Activated CD4-positive, alpha-beta T cell treated with anti-CD3 and anti-CD28 coated beads for 36 hours (primary cell): ENCODE data around the gene LYAR. TPM values are rescaled to one million over a fixed set of nuclear protein-coding genes. Genes with fewer than 3 reads are reported as not detected.

Experiments used
- ATAC-seq: fragments of 200-7000 bp; cut with Tn5 transposase; one replicate; pipeline ENCODE4 v1.10.0; 2021; ENCODE audit warnings: mild to moderate bottlenecking, moderate library complexity
- CTCF ChIA-PET: fragments of 350-600 bp; sonication (Branson Sonifier 250); formaldehyde crosslinking; loops from one replicate; lab custom pipeline; 2021; ENCODE audit warnings: antibody characterized with exemption; lab: Charles Lee
- POLR2A ChIA-PET: fragments of 350-600 bp; sonication (Branson Sonifier 250); formaldehyde crosslinking; loops from one replicate; lab custom pipeline; 2021; ENCODE audit warnings: antibody characterized with exemption, inconsistent platforms; lab: Charles Lee
- DNase-seq: peaks from one replicate; pipeline ENCODE4 v3.0.0-alpha.2; 2020
- H3K27ac Mint-ChIP-seq: one replicate; pipeline ENCODE4 v1.8.0; 2021; ENCODE audit warnings: mixed read lengths
- H3K27me3 Mint-ChIP-seq: one replicate; pipeline ENCODE4 v1.8.0; 2021; ENCODE audit warnings: mixed read lengths
- H3K36me3 Mint-ChIP-seq: one replicate; pipeline ENCODE4 v1.8.0; 2021; ENCODE audit warnings: low read depth, mixed read lengths
- H3K4me1 Mint-ChIP-seq: one replicate; pipeline ENCODE4 v1.8.0; 2021; ENCODE audit warnings: mixed read lengths
- H3K4me3 Mint-ChIP-seq: one replicate; pipeline ENCODE4 v1.8.0; 2021; ENCODE audit warnings: mild to moderate bottlenecking, moderate library complexity, mixed read lengths
- H3K9me3 Mint-ChIP-seq: one replicate; pipeline ENCODE4 v1.8.0; 2021; ENCODE audit warnings: low read depth, mixed read lengths
- intact Hi-C, 2 experiments: fragments of 100-400 bp; cut with DNase I in 1 of 2; cut with micrococcal nuclease in 1 of 2; formaldehyde crosslinking; loops; one replicate each; pipeline versions ENCODE4 v1.14.2 to v1.15.1; 2022 to 2024; cut with DNase I, micrococcal nuclease
- total RNA-seq, 2 experiments: library from RNA; stranded (reverse); gene quantifications; one replicate each; pipeline ENCODE4 v1.2.3, GENCODE V29; 2021

The LYAR gene
- total RNA-seq, 2 experiments from 2014 or later = 65.6 to 74.3 TPM

- Mint-ChIP-seq H3K4me1 (no peaks in the 10 kb centered on the region), H3K4me3 (no peak overlapping the region), H3K27me3 (no peaks in the 10 kb centered on the region), H3K36me3 (peaks cover 15% of the 10 kb centered on the region), H3K27ac (no peak overlapping the region), H3K9me3 (no peaks in the 10 kb centered on the region)
- DNase-seq (no peak), ATAC-seq (no peak)
- POLR2A ChIA-PET = no interaction called here
- intact Hi-C loops = no loop called here
- CTCF ChIA-PET = interaction anchor here (1.8 kb wide), 1 partner anchor 51 kb away, joined by 4 read pairs; no protein-coding TSS in a partner anchor
These were observed 21.2 kb upstream of the LYAR start for GRCh38 chr4:4311193-4311592.

GRCh38 chr4:4308800-4309441, 19.0 kb upstream of the LYAR start:
- ChIA-PET POLR2A (no interaction called here), CTCF (interaction anchor here (1.0 kb wide), 1 partner anchor 9 kb away, joined by 3 read pairs; no protein-coding TSS in a partner anchor)
- Mint-ChIP-seq H3K9me3 (no peaks in the 10 kb centered on the region), H3K27me3 (no peaks in the 10 kb centered on the region), H3K4me1 (no peaks in the 10 kb centered on the region), H3K36me3 (peaks cover 8% of the 10 kb centered on the region), H3K27ac (no peak overlapping the region), H3K4me3 (no peak overlapping the region)
- intact Hi-C loops = no loop called here
- ATAC-seq (no peak), DNase-seq (no peak)

- POLR2A ChIA-PET = interaction anchor here (0.6 kb wide), 1 partner anchor 22 kb away, joined by 3 read pairs; no protein-coding TSS in a partner anchor
- H3K27me3 Mint-ChIP-seq = no peaks in the 10 kb centered on the region
- no peak overlapping the region for H3K27ac Mint-ChIP-seq
- DNase-seq (no peak), ATAC-seq (no peak)
- no peak overlapping the region for H3K4me3 Mint-ChIP-seq
- no peaks in the 10 kb centered on the region for H3K9me3 Mint-ChIP-seq
- peaks cover 18% of the 10 kb centered on the region for H3K36me3 Mint-ChIP-seq
- no peaks in the 10 kb centered on the region for H3K4me1 Mint-ChIP-seq
- CTCF ChIA-PET = interaction anchor here (0.6 kb wide), 1 partner anchor 16 kb away, joined by 4 read pairs; no protein-coding TSS in a partner anchor
- intact Hi-C loops = no loop called here
These were observed 17.0 kb upstream of the LYAR start for GRCh38 chr4:4306920-4307319.

GRCh38 chr4:4302416-4302815, 12.5 kb upstream of the LYAR start:
- no peak overlapping the region for H3K4me3 Mint-ChIP-seq
- no peak for ATAC-seq
- peaks cover 19% of the 10 kb centered on the region for H3K36me3 Mint-ChIP-seq
- no peaks in the 10 kb centered on the region for H3K27me3 Mint-ChIP-seq
- peaks cover 2% of the 10 kb centered on the region for H3K4me1 Mint-ChIP-seq
- intact Hi-C loops = no loop called here
- no peak for DNase-seq
- no peak overlapping the region for H3K27ac Mint-ChIP-seq
- ChIA-PET CTCF (interaction anchor here (0.7 to 1.1 kb wide), 3 partner anchors 10 to 47 kb away, joined by 3 to 4 read pairs (median 3); no protein-coding TSS in a partner anchor), POLR2A (interaction anchor here (1.2 kb wide), 1 partner anchor 10 kb away, joined by 3 read pairs; no protein-coding TSS in a partner anchor)
- H3K9me3 Mint-ChIP-seq = no peaks in the 10 kb centered on the region

GRCh38 chr4:4302001-4302400, 12.0 kb upstream of the LYAR start:
- CTCF ChIA-PET = interaction anchor here (0.7 to 1.1 kb wide), 2 partner anchors 9 to 35 kb away, joined by 3 read pairs; no protein-coding TSS in a partner anchor
- no peaks in the 10 kb centered on the region for H3K9me3 Mint-ChIP-seq

GRCh38 chr4:4299006-4299405, 9.1 kb upstream of the LYAR start:
- CTCF ChIA-PET = interaction anchor here (0.7 kb wide), 1 partner anchor 47 kb away, joined by 3 read pairs; no protein-coding TSS in a partner anchor
- no peak overlapping the region for H3K27ac Mint-ChIP-seq
- no peak overlapping the region for H3K4me3 Mint-ChIP-seq
- intact Hi-C loops = no loop called here
- peaks cover 16% of the 10 kb centered on the region for H3K4me1 Mint-ChIP-seq
- H3K36me3 Mint-ChIP-seq = peaks cover 24% of the 10 kb centered on the region
- peaks cover 2% of the 10 kb centered on the region for H3K9me3 Mint-ChIP-seq
- ATAC-seq (no peak), DNase-seq (no peak)
- no peaks in the 10 kb centered on the region for H3K27me3 Mint-ChIP-seq
- POLR2A ChIA-PET = interaction anchor here (0.6 kb wide), 1 partner anchor 380 kb away, joined by 5 read pairs; no protein-coding TSS in a partner anchor

More at GRCh38 chr4:4302001-4302400, 12.0 kb upstream of the LYAR start:
- Mint-ChIP-seq H3K4me1 (peaks cover 2% of the 10 kb centered on the region), H3K27ac (no peak overlapping the region), H3K36me3 (peaks cover 15% of the 10 kb centered on the region), H3K4me3 (no peak overlapping the region), H3K27me3 (no peaks in the 10 kb centered on the region)
- no peak for DNase-seq
- ATAC-seq = no peak
- POLR2A ChIA-PET = no interaction called here
- intact Hi-C loops = no loop called here

GRCh38 chr4:4296283-4296846, 6.4 kb upstream of the LYAR start:
- Mint-ChIP-seq H3K36me3 (peaks cover 15% of the 10 kb centered on the region), H3K4me3 (no peak overlapping the region), H3K4me1 (peaks cover 24% of the 10 kb centered on the region), H3K27ac (no peak overlapping the region), H3K27me3 (no peaks in the 10 kb centered on the region), H3K9me3 (peaks cover 2% of the 10 kb centered on the region)
- ATAC-seq = no peak
- ChIA-PET POLR2A (no interaction called here), CTCF (interaction anchor here (1.3 kb wide), 1 partner anchor 44 kb away, joined by 3 read pairs; no protein-coding TSS in a partner anchor)
- DNase-seq = no peak
- intact Hi-C loops = no loop called here

- H3K4me3 Mint-ChIP-seq = no peak overlapping the region
- intact Hi-C loops = loop anchor here in 1 of 2 experiments (5.0 kb wide), 2 partner anchors 1001 to 1974 kb away; partner anchors contain the start of genes RGS12 and WFS1
- ChIA-PET POLR2A (interaction anchor here (0.8 kb wide), 1 partner anchor 10 kb away, joined by 3 read pairs; no protein-coding TSS in a partner anchor), CTCF (interaction anchor here (0.6 kb wide), 1 partner anchor 1852 kb away, joined by 4 read pairs; no protein-coding TSS in a partner anchor)
- no peaks in the 10 kb centered on the region for H3K27me3 Mint-ChIP-seq
- H3K9me3 Mint-ChIP-seq = peaks cover 2% of the 10 kb centered on the region
- no peak for DNase-seq
- H3K4me1 Mint-ChIP-seq = peaks cover 39% of the 10 kb centered on the region
- no peak for ATAC-seq
- no peak overlapping the region for H3K27ac Mint-ChIP-seq
- peaks cover 17% of the 10 kb centered on the region for H3K36me3 Mint-ChIP-seq
These were observed 3.3 kb upstream of the LYAR start for GRCh38 chr4:4293279-4293678.

GRCh38 chr4:4289597-4289940, 385 bp downstream of the LYAR start:
- POLR2A ChIA-PET = no interaction called here

GRCh38 chr4:4289055-4289454, 899 bp downstream of the LYAR start:
- CTCF ChIA-PET = no interaction called here
- H3K27me3 Mint-ChIP-seq = no peaks in the 10 kb centered on the region

More at GRCh38 chr4:4289597-4289940, 385 bp downstream of the LYAR start:
- peak; percentile 13 for DNase-seq
- ATAC-seq = peak; percentile 20
- Mint-ChIP-seq H3K27me3 (no peaks in the 10 kb centered on the region), H3K36me3 (peaks cover 25% of the 10 kb centered on the region), H3K4me3 (peak overlapping the region; percentile 93), H3K27ac (peak overlapping the region; percentile 62), H3K4me1 (peaks cover 31% of the 10 kb centered on the region), H3K9me3 (no peaks in the 10 kb centered on the region)
- CTCF ChIA-PET = no interaction called here
- intact Hi-C loops = loop anchor here in 1 of 2 experiments (5.0 kb wide), 1 partner anchor 757 kb away; the partner anchor contains the start of gene LRPAP1

GRCh38 chr4:4288098-4288497, 1.9 kb downstream of the LYAR start:
- no peak overlapping the region for H3K27ac Mint-ChIP-seq
- intact Hi-C loops = loop anchor here in 1 of 2 experiments (5.0 kb wide), 1 partner anchor 756 kb away; the partner anchor contains the start of gene LRPAP1
- DNase-seq (no peak), ATAC-seq (no peak)
- no peaks in the 10 kb centered on the region for H3K27me3 Mint-ChIP-seq
- ChIA-PET POLR2A (no interaction called here), CTCF (interaction anchor here (0.6 kb wide), 1 partner anchor 938 kb away, joined by 4 read pairs; no protein-coding TSS in a partner anchor)
- peaks cover 31% of the 10 kb centered on the region for H3K4me1 Mint-ChIP-seq
- H3K4me3 Mint-ChIP-seq = peak overlapping the region; percentile 93
- no peaks in the 10 kb centered on the region for H3K9me3 Mint-ChIP-seq
- H3K36me3 Mint-ChIP-seq = peaks cover 25% of the 10 kb centered on the region

More at GRCh38 chr4:4289055-4289454, 899 bp downstream of the LYAR start:
- peaks cover 31% of the 10 kb centered on the region for H3K4me1 Mint-ChIP-seq
- ATAC-seq = no peak
- POLR2A ChIA-PET = no interaction called here
- H3K27ac Mint-ChIP-seq = peak overlapping the region; percentile 62
- intact Hi-C loops = loop anchor here in 1 of 2 experiments (5.0 kb wide), 1 partner anchor 757 kb away; the partner anchor contains the start of gene LRPAP1
- peak; percentile 22 for DNase-seq
- H3K9me3 Mint-ChIP-seq = no peaks in the 10 kb centered on the region
- H3K36me3 Mint-ChIP-seq = peaks cover 25% of the 10 kb centered on the region
- H3K4me3 Mint-ChIP-seq = peak overlapping the region; percentile 93
